Aorta (tissue), 5 donors: ENCODE data around the gene KRTAP10-7. TPM values are rescaled to one million over a fixed set of nuclear protein-coding genes. Genes with fewer than 3 reads are reported as not detected.
"Not testable (repeated sequence)": the region's sequence is repeated elsewhere in the genome, so short reads cannot be mapped to it uniquely, and the experiment has no call there.

Experiments used
- ATAC-seq: fragments of 200-7000 bp; cut with Tn5 transposase; one replicate; pipeline ENCODE4 v1.9.1; 2022; ENCODE audit warnings: moderate library complexity; ENCODE audit not compliant: low FRiP score
- DNase-seq, 2 donors: peaks; one replicate each; pipeline ENCODE4 v3.0.0-alpha.2; 2020
- H3K27ac ChIP-seq, 2 donors: one replicate each; pipeline ENCODE4 v1.5.1; 2013; ENCODE audit warnings: low read length in 2 of 2, mild to moderate bottlenecking in 2 of 2, moderate library complexity in 2 of 2, control low read depth in 1 of 2, inconsistent platforms in 1 of 2, low read depth in 1 of 2
- H3K27me3 ChIP-seq, 2 donors: one replicate each; pipeline ENCODE4 v1.6.1; 2013; ENCODE audit warnings: control low read depth in 1 of 2, low read length in 1 of 2, mild to moderate bottlenecking in 1 of 2, moderate library complexity in 1 of 2; ENCODE audit not compliant: insufficient read depth in 2 of 2, control insufficient read depth in 1 of 2
- H3K36me3 ChIP-seq, 2 donors: one replicate each; pipeline ENCODE4 v1.6.1; 2013; ENCODE audit warnings: control low read depth in 1 of 2, low read length in 1 of 2, mild to moderate bottlenecking in 1 of 2; ENCODE audit not compliant: insufficient read depth in 2 of 2, control insufficient read depth in 1 of 2
- H3K4me1 ChIP-seq, 2 donors: one replicate each; pipeline ENCODE4 v1.6.1; 2013; ENCODE audit warnings: low read length in 2 of 2, control low read depth in 1 of 2, mild to moderate bottlenecking in 1 of 2, moderate library complexity in 1 of 2; ENCODE audit not compliant: insufficient read depth in 2 of 2, control insufficient read depth in 1 of 2
- H3K4me3 ChIP-seq, 2 donors: one replicate each; pipeline ENCODE4 v1.5.1; 2013; ENCODE audit warnings: low read length in 2 of 2, control low read depth in 1 of 2, mild to moderate bottlenecking in 1 of 2
- H3K9me3 ChIP-seq: one replicate; pipeline ENCODE4 v1.6.1; 2013; ENCODE audit warnings: mild to moderate bottlenecking, low read length; ENCODE audit not compliant: control insufficient read depth
- WGBS, 2 donors: extraction: QIAGEN DNeasy Blood & Tissue Kit; methylation state at CpG; one replicate each; pipeline ENCODE4 v1.1.7; 2013; 5-methylcytosine and 5-hydroxymethylcytosine counted together
- intact Hi-C, 2 donors: fragments of 100-400 bp; cut with DNase I; formaldehyde crosslinking; loops; one replicate each; pipeline versions ENCODE4 v1.14.2 to v1.15.0; 2022
- polyA plus RNA-seq, 2 donors: library from polyadenylated mRNA; stranded (reverse); fragments of 200-250 nt; gene quantifications; one replicate each; pipeline ENCODE4 v1.2.3, GENCODE V29; 2013
- total RNA-seq, 2 donors: library from RNA; stranded (reverse); fragmentation: NEBNext Ultra II Directional; extraction: Animal tissue kit (Norgen Biotek cat#: 25700); gene quantifications; one replicate each; pipeline ENCODE4 v1.2.1, GENCODE V29; 2021
- donor health status: healthy with polysubstance abuse.
- donor health status: Bipolar disorder and iron deficiency.
- donor health status: DM: no; HTN: no; CAD: no.
- donor health status: DM: no; HTN: no; CAD: no.
- donor health status: DM: yes; HTN: yes; CAD: no.

Gene KRTAP10-7
- total and polyA plus RNA-seq, 4 donors = not detected

- H3K4me1 ChIP-seq = no peaks in the 10 kb centered on the region
- no peaks in the 10 kb centered on the region for H3K36me3 ChIP-seq
- no peak for ATAC-seq
- H3K9me3 ChIP-seq = no peaks in the 10 kb centered on the region
- intact Hi-C loops = no loop called here
- WGBS, 2 donors = 61 to 65% methylated on average over 33 of the region's 33 CpGs
- DNase-seq = peak in 1 of 2 donors; percentile 48
- H3K27ac ChIP-seq = no peak within 1 kb of the TSS
- H3K27me3 ChIP-seq = no peaks in the 10 kb centered on the region
- no peak within 1 kb of the TSS for H3K4me3 ChIP-seq
Observed at GRCh38 chr21:44592446-44593311, 7.7 kb upstream of the KRTAP10-7 start, which contains the start of gene KRTAP10-6. Gene KRTAP10-6, minus strand, starts transcription at chr21:44592505. Its CDS starts 21 bp downstream, at chr21:44592484.

GRCh38 chr21:44593598-44594405 lies 6.6 kb upstream of the KRTAP10-7 start:
- ATAC-seq (no peak), DNase-seq (no peak)
- Histone ChIP-seq H3K9me3 (no peaks in the 10 kb centered on the region), H3K36me3 (no peaks in the 10 kb centered on the region), H3K4me1 (no peaks in the 10 kb centered on the region), H3K4me3 (no peak overlapping the region), H3K27ac (no peak overlapping the region), H3K27me3 (no peaks in the 10 kb centered on the region)
- 30 to 32% methylated on average over 20 of the region's 20 CpGs for WGBS, 2 donors
- intact Hi-C loops = no loop called here

- no peaks in the 10 kb centered on the region for H3K36me3 ChIP-seq
- ATAC-seq (no peak), DNase-seq (no peak)
- H3K27ac ChIP-seq = no peak overlapping the region
- WGBS, 2 donors = 86 to 90% methylated on average over 12 of the region's 12 CpGs
- H3K4me1 ChIP-seq = no peaks in the 10 kb centered on the region
- H3K4me3 ChIP-seq = no peak overlapping the region
- intact Hi-C loops = no loop called here
- peaks cover 3% of the 10 kb centered on the region for H3K9me3 ChIP-seq
- H3K27me3 ChIP-seq = no peaks in the 10 kb centered on the region
Observed at GRCh38 chr21:44594406-44594916, 5.9 kb upstream of the KRTAP10-7 start.

GRCh38 chr21:44595524-44595923 lies 4.9 kb upstream of the KRTAP10-7 start:
- ATAC-seq (no peak), DNase-seq (no peak)
- Histone ChIP-seq H3K9me3 (peaks cover 3% of the 10 kb centered on the region), H3K27ac (no peak overlapping the region), H3K4me1 (no peaks in the 10 kb centered on the region), H3K36me3 (no peaks in the 10 kb centered on the region), H3K27me3 (no peaks in the 10 kb centered on the region), H3K4me3 (no peak overlapping the region)
- intact Hi-C loops = no loop called here
- WGBS, 2 donors = 79% methylated on average over 6 of the region's 6 CpGs

- H3K27me3 ChIP-seq = no peaks in the 10 kb centered on the region
- no peak overlapping the region for H3K27ac ChIP-seq
- intact Hi-C loops = no loop called here
- no peaks in the 10 kb centered on the region for H3K4me1 ChIP-seq
- 40 to 50% methylated on average over 9 of the region's 9 CpGs for WGBS, 2 donors
- no peak for ATAC-seq
- peaks cover 3% of the 10 kb centered on the region for H3K9me3 ChIP-seq
- DNase-seq = no peak
- no peaks in the 10 kb centered on the region for H3K36me3 ChIP-seq
- no peak overlapping the region for H3K4me3 ChIP-seq
Observed at GRCh38 chr21:44596068-44596725, 4.2 kb upstream of the KRTAP10-7 start.

GRCh38 chr21:44598061-44598460 lies 2.3 kb upstream of the KRTAP10-7 start:
- Histone ChIP-seq H3K27me3 (no peaks in the 10 kb centered on the region), H3K9me3 (peaks cover 3% of the 10 kb centered on the region), H3K27ac (no peak overlapping the region), H3K36me3 (no peaks in the 10 kb centered on the region), H3K4me3 (no peak overlapping the region), H3K4me1 (no peaks in the 10 kb centered on the region)
- intact Hi-C loops = no loop called here
- no peak for ATAC-seq
- WGBS, 2 donors = 81 to 82% methylated on average over 11 of the region's 11 CpGs
- DNase-seq = no peak

- intact Hi-C loops = no loop called here
- H3K27me3 ChIP-seq = no peaks in the 10 kb centered on the region
- no peak overlapping the region for H3K4me3 ChIP-seq
- DNase-seq (no peak), ATAC-seq (no peak)
- 87 to 88% methylated on average over 8 of the region's 8 CpGs for WGBS, 2 donors
- H3K36me3 ChIP-seq = no peaks in the 10 kb centered on the region
- no peak overlapping the region for H3K27ac ChIP-seq
- H3K9me3 ChIP-seq = peaks cover 4% of the 10 kb centered on the region
- H3K4me1 ChIP-seq = no peaks in the 10 kb centered on the region
Observed at GRCh38 chr21:44599264-44600029, 950 bp upstream of the KRTAP10-7 start.

- DNase-seq, H3K36me3 ChIP-seq, H3K9me3 ChIP-seq, H3K4me1 ChIP-seq, H3K27ac ChIP-seq, H3K4me3 ChIP-seq, H3K27me3 ChIP-seq, ATAC-seq, intact Hi-C loops: not testable (repeated sequence)
- WGBS, 2 donors = 64 to 75% methylated on average over 9 to 10 of the region's 10 CpGs
Observed at GRCh38 chr21:44601091-44601490, 694 bp downstream of the KRTAP10-7 start.
